ENCODE measurements around the gene CENPX.

Gene CENPX

GRCh38 chr17:82004517-82005455 is 17.9 kb downstream of the CENPX start:
- Histone ChIP-seq H3K4me1 (ENCODE audit: control insufficient read depth, low read depth, low read length) (no peaks in the 10 kb centered on the region), H3K27ac (ENCODE audit: low read length) (no peak overlapping the region), H3K36me3 (ENCODE audit: control insufficient read depth, low read depth, low read length) (no peaks in the 10 kb centered on the region), H3K4me3 (ENCODE audit: low read length) (no peak overlapping the region), H3K9ac (ENCODE audit: low read length) (no peak overlapping the region), H3K9me3 (ENCODE audit: control insufficient read depth, low read depth, low read length) (no peaks in the 10 kb centered on the region), H3K27me3 (ENCODE audit: control insufficient read depth, insufficient read depth, low read length) (no peaks in the 10 kb centered on the region)

DNA sequence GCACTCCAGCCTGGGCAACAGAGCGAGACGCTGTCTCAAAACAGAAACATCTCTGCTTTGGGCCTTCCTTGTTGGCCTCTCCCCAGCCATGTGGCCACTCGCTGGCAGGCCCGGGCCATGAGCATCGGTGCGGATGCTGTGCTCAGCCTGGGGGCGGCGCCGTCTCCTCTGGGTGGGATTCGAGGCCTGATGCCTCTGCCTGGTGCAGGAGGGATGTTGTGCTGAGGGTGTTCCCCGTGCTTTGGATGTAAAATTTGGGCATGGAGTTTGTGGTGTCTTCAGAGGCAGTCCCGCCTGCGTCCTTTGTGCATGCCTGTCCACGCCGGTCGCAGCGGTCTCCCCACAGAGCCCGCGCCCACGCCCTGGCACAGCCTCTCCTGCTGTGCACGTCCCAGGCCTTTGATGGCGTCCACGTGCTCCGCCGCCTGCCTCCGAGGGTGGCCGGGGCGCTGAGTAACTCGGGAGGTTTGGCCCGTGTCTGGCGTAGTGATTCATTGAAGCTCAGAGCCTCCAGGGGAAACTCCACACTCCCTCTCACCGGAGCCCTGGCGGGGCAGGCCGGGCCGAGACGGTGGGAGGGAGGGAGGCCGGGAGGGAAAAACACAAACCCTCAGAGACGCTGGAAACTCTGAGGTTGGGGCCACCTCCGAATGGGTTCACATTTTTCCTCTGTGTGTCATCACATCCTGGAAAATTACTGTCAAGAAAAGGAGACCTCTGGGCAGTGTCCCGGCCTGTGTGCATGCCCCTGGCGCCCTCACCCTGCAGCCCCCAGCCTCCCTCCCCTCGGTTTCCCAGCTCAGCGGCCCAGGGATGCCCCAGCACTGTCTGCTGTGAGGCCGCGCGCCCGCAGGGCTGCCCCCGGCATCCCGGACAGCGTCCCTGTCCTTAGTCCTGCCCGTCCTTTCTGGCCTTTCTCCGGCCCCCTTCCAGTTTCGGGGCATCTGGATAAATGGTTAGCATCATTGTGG is 19.0 kb downstream of the CENPX start:
- no peaks in the 10 kb centered on the region for H3K9me3 ChIP-seq (ENCODE audit: control insufficient read depth, low read depth, low read length)
- no peaks in the 10 kb centered on the region for H3K4me1 ChIP-seq (ENCODE audit: control insufficient read depth, low read depth, low read length)
- no peak overlapping the region for H3K4me3 ChIP-seq (ENCODE audit: low read length)
- H3K27ac ChIP-seq (ENCODE audit: low read length) = no peak overlapping the region
- no peaks in the 10 kb centered on the region for H3K36me3 ChIP-seq (ENCODE audit: control insufficient read depth, low read depth, low read length)
- H3K9ac ChIP-seq (ENCODE audit: low read length) = no peak overlapping the region
- H3K27me3 ChIP-seq (ENCODE audit: control insufficient read depth, insufficient read depth, low read length) = no peaks in the 10 kb centered on the region

DNA sequence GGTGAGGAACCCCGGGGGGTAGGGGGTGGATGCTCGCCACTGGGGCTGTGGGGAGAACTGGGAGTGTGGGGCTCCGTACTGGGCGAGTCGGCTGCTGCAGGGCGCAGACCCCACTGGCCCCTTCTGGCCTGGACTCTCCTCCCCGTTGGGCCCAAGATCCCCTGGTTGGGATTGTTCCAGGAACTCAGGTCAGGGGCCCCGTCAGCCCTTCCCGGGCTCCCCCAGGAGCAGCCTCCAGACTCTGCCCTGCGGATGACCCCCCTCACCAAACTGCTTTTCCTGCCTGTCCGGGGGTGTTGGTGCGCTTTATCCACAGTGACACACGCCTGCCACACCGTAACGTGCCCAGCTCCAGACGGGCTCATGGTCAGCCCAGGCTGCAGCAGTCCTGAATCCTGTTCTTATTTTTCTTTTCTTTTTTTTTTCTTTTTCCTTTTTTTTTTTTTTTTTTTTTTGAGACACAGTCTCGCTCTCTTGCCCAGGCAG is 21.1 kb downstream of the CENPX start:
- H3K4me1 ChIP-seq (ENCODE audit: control insufficient read depth, low read depth, low read length) = no peaks in the 10 kb centered on the region
- no peaks in the 10 kb centered on the region for H3K27me3 ChIP-seq (ENCODE audit: control insufficient read depth, insufficient read depth, low read length)
- no peak overlapping the region for H3K4me3 ChIP-seq (ENCODE audit: low read length)
- H3K27ac ChIP-seq (ENCODE audit: low read length) = no peak overlapping the region
- H3K9me3 ChIP-seq (ENCODE audit: control insufficient read depth, low read depth, low read length) = no peaks in the 10 kb centered on the region
- H3K36me3 ChIP-seq (ENCODE audit: control insufficient read depth, low read depth, low read length) = no peaks in the 10 kb centered on the region
- no peak overlapping the region for H3K9ac ChIP-seq (ENCODE audit: low read length)

DNA sequence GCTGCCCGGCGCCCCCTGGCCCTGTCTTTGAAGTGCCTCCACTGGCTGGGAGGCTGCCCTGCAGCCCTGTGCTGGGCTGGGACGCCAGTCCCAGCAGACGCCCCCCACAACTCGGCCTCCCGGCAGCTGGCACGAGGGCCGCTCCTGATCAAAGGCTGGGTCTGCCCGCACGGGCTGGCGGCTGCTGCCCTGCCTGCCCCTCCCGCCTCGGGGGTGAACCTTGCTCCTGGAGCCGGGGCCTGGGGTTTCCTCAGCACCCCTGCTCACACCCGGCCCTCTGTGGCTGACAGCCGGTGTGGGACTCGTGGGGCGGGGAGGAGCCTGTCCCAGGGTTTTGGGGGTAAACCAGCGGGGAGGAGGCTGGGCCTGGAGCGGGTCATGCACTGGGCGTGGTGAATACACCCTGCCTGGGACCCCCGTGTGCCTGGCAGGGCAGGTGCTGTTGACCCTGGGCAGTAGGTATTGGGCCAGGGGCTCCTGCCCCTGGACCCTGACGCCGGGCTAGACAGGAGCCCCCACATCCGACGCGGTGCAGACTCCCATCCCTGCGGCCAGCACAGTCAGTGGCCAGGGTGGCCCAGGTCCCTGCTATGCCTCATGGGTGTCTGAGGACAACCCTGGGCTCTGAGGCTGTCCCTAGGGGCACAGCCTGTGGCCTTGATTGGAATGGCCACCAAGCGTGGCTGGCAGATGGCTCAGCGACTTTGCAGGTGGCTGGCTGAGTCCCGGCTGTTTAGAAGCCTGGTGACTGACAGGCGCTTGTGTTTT is 21.7 kb downstream of the CENPX start:
- H3K27me3 ChIP-seq (ENCODE audit: control insufficient read depth, insufficient read depth, low read length) = no peaks in the 10 kb centered on the region
- no peaks in the 10 kb centered on the region for H3K36me3 ChIP-seq (ENCODE audit: control insufficient read depth, low read depth, low read length)
- no peaks in the 10 kb centered on the region for H3K9me3 ChIP-seq (ENCODE audit: control insufficient read depth, low read depth, low read length)
- H3K4me1 ChIP-seq (ENCODE audit: control insufficient read depth, low read depth, low read length) = no peaks in the 10 kb centered on the region
- no peak overlapping the region for H3K4me3 ChIP-seq (ENCODE audit: low read length)
- no peak overlapping the region for H3K27ac ChIP-seq (ENCODE audit: low read length)
- no peak overlapping the region for H3K9ac ChIP-seq (ENCODE audit: low read length)

- H3K9ac ChIP-seq (ENCODE audit: low read length) = no peak overlapping the region
- H3K36me3 ChIP-seq (ENCODE audit: control insufficient read depth, low read depth, low read length) = no peaks in the 10 kb centered on the region
- no peak overlapping the region for H3K4me3 ChIP-seq (ENCODE audit: low read length)
- H3K27me3 ChIP-seq (ENCODE audit: control insufficient read depth, insufficient read depth, low read length) = no peaks in the 10 kb centered on the region
- H3K27ac ChIP-seq (ENCODE audit: low read length) = no peak overlapping the region
- no peaks in the 10 kb centered on the region for H3K9me3 ChIP-seq (ENCODE audit: control insufficient read depth, low read depth, low read length)
- no peaks in the 10 kb centered on the region for H3K4me1 ChIP-seq (ENCODE audit: control insufficient read depth, low read depth, low read length)
These were observed 22.5 kb downstream of the CENPX start for GRCh38 chr17:81999976-82000802.

GRCh38 chr17:81999587-81999975 is 23.1 kb downstream of the CENPX start:
- Histone ChIP-seq H3K9ac (ENCODE audit: low read length) (no peak overlapping the region), H3K27me3 (ENCODE audit: control insufficient read depth, insufficient read depth, low read length) (no peaks in the 10 kb centered on the region), H3K4me1 (ENCODE audit: control insufficient read depth, low read depth, low read length) (no peaks in the 10 kb centered on the region), H3K9me3 (ENCODE audit: control insufficient read depth, low read depth, low read length) (no peaks in the 10 kb centered on the region), H3K36me3 (ENCODE audit: control insufficient read depth, low read depth, low read length) (no peaks in the 10 kb centered on the region), H3K4me3 (ENCODE audit: low read length) (no peak overlapping the region), H3K27ac (ENCODE audit: low read length) (no peak overlapping the region)

GRCh38 chr17:81998691-81999438 is 23.8 kb downstream of the CENPX start:
- Histone ChIP-seq H3K27ac (ENCODE audit: low read length) (no peak overlapping the region), H3K4me1 (ENCODE audit: control insufficient read depth, low read depth, low read length) (no peaks in the 10 kb centered on the region), H3K36me3 (ENCODE audit: control insufficient read depth, low read depth, low read length) (no peaks in the 10 kb centered on the region), H3K9me3 (ENCODE audit: control insufficient read depth, low read depth, low read length) (no peaks in the 10 kb centered on the region), H3K4me3 (ENCODE audit: low read length) (no peak overlapping the region), H3K9ac (ENCODE audit: low read length) (no peak overlapping the region), H3K27me3 (ENCODE audit: control insufficient read depth, insufficient read depth, low read length) (no peaks in the 10 kb centered on the region)

DNA sequence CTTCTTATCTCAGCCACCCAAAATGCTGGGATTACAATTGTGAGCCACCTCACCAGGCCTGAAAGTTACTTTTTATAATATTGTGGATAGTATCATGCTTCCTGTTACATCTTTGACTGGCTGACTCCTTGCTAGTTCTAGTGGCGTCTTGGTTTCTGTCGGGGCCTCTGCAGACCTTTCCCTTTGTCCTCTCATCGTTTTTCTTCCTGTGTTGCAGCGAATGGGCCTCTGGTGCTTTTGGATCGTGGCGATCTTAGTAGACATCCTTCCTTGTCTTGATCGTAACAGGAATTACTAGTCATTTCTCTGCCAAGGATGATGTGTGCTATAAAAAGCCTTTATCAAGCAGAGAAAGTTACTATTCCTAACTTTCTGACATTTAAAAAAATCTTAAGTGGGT is 24.5 kb downstream of the CENPX start:
- no peaks in the 10 kb centered on the region for H3K27me3 ChIP-seq (ENCODE audit: control insufficient read depth, insufficient read depth, low read length)
- H3K4me1 ChIP-seq (ENCODE audit: control insufficient read depth, low read depth, low read length) = peaks cover 3% of the 10 kb centered on the region
- no peak overlapping the region for H3K27ac ChIP-seq (ENCODE audit: low read length)
- no peak overlapping the region for H3K4me3 ChIP-seq (ENCODE audit: low read length)
- H3K9ac ChIP-seq (ENCODE audit: low read length) = no peak overlapping the region
- H3K9me3 ChIP-seq (ENCODE audit: control insufficient read depth, low read depth, low read length) = no peaks in the 10 kb centered on the region
- H3K36me3 ChIP-seq (ENCODE audit: control insufficient read depth, low read depth, low read length) = no peaks in the 10 kb centered on the region

DNA sequence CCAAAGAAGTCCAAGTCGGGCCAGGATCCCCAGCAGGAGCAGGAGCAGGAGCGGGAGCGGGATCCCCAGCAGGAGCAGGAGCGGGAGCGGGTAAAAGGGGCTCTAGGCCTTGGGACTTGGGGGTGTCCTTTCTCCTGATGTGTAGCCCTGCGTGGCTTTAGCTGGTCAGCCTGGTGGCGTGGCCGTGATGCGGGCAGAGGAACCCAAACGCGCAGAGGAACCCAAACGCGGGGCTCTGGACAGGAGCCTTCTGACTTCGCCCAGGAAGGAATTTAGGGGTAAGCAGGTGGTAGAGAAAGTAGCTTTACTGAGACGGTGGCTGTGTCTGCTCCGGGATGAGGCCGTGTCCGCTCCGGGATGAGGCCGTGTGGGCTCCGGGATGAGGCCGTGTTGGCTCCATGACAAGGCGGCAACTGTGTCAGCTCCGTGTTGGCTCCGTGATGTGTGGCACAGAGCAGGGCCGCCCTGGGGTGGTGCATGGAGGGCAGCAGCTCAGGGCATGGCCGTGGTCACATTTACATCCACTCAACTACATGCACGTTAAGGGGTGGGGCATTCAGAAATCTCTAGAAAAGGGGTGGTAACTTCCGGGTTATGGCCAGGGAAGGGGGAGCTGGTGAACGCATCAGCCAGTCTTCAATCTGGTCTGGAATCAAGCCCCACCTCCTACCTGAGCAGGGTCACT is 25.8 kb downstream of the CENPX start:
- Histone ChIP-seq H3K9me3 (ENCODE audit: control insufficient read depth, low read depth, low read length) (no peaks in the 10 kb centered on the region), H3K27me3 (ENCODE audit: control insufficient read depth, insufficient read depth, low read length) (no peaks in the 10 kb centered on the region), H3K9ac (ENCODE audit: low read length) (no peak overlapping the region), H3K36me3 (ENCODE audit: control insufficient read depth, low read depth, low read length) (no peaks in the 10 kb centered on the region), H3K4me3 (ENCODE audit: low read length) (no peak overlapping the region), H3K4me1 (ENCODE audit: control insufficient read depth, low read depth, low read length) (peaks cover 14% of the 10 kb centered on the region), H3K27ac (ENCODE audit: low read length) (no peak overlapping the region)

Measured in iPS-18a (cell line).